Inflammatory macrophage treated with lipopolysaccharide for 4 hours (primary cell): ENCODE results near the gene RPTOR.

Experiments used
- DNase-seq: peaks from one replicate; pipeline ENCODE4 v3.0.0-alpha.2; 2020

The RPTOR gene

DNA sequence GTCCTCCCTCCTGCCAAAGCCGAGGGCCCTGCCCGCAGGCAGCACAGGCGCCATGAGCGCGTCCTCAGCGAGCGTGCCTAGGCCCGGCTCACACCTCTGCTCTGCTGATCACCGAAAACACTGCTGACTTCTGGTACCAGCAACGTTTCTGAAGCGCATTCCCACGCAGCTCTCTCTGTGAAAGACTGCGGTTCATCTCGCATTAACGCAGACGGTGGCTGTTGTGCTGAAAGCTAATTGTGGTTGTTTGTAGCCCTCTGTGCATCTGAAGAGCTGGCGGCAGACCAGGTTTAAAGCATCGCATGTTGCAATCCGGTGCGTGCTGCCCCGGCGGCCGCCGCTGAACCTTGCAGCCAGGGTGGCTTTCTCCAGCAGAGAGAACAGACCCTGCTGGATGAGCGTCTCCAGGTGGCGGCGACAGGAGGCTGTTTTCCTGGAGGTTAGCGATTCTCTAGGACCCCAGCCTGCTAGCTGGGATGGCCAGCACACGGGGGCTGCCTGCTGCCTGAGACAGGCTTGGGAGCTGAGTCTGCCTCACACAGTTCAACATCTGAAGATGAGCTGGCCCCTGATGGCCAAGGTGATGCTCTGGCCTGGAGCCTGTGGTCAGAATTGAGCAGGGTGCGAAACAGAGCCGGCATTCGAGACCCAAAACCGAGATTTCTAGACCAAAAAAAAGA, 397.2 kb downstream of the RPTOR start:
- no peak for DNase-seq

DNA sequence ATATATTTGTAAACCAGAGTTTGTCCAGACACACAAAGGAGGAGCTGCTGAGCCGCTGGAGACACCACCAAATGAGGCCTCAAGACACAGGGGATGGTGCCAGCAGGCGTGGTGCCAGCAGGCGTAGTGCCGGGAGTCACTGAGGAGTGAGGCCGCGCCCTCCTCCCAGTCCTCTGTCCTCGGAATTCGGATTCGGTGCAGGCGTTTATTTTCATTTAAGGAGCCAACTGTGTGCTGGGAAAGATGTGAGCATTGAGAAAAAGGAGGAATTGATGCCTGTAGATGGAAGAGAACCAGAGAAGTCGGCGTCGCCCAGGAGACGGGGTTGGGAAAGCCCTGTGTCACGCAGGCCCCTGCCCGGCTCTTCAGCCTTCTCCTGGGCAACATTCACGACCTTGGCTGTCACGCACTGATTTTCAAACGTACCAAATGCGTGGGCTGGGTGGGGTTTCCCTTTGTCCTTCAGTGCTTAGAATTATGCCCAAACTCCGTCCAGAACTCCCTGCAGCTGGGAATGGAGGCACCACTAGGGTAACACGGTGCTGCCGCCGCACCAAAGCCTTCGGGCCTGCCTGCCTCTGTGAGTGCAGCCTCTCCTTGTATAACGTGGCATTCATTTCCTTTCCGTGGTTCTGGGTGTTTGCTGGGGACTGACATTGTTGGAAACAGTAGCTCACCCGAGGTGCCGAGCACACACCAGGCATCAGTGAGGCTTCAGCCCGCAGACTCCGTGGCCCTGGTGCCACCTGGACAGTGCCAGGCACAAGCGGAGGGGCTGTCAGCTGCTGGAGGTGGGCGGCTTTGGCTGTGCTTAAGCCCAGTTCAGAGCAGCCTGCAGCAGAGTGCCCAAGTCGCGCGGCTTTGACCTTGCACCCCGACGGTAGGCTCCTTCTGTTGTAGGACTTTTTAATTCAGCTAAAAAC, 398.0 kb downstream of the RPTOR start:
- no peak for DNase-seq

DNA sequence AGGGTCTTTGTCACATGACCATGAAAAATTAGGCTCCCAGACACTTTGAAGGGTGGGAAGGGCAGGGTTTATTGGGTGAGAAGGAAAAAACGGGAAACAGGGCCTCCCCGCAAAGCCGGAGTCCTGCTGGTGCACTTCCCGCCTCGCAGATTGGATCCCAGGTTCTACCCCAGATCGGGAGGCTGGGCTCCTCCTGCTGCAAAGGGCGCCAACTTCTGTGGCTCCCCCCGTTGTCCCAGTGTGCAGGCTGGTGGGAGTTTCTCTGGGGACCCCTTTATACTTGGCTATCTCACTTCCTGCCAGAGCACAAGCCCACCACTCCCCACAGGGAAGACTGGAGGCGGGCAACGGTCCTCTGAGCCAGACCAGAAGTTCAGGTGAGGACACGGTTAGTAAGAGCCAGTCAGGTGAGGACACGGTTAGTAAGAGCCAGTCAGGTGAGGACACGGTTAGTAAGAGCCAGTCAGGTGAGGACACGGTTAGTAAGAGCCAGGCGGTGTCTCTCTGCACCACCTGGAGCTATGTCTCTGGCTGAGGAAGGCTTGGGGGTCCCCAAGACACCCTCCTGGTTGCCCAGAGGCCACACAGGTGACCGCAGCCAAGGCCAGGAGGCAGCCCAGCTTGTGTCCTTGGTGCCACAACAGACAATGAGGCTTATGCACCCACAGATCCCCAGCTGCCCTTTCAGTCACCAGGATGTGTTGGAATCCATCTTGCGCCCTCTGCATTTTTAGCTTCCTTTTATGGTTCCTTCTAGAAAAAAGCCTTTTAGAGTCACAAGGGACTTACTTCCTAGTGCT, 398.9 kb downstream of the RPTOR start:
- no peak for DNase-seq

DNA sequence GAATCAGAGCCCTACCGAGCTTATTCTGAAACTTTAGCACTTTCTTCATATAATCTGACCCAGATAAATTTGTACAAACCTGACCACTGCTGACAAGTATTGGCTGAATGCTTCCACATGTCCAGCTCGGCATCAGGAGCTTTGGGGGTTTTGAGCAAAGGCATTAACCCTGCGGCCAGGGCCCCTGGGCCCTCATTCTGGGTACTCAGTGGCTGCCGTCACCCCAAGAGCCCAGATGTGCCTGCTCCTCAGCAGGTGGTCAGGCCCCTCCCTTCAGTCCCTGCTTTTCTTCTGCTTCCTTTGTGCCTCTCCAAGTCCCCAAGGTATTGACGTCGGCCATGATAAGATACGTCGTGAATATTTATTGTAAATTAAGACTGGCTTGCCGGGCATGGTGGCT, 399.7 kb downstream of the RPTOR start:
- no peak for DNase-seq

DNA sequence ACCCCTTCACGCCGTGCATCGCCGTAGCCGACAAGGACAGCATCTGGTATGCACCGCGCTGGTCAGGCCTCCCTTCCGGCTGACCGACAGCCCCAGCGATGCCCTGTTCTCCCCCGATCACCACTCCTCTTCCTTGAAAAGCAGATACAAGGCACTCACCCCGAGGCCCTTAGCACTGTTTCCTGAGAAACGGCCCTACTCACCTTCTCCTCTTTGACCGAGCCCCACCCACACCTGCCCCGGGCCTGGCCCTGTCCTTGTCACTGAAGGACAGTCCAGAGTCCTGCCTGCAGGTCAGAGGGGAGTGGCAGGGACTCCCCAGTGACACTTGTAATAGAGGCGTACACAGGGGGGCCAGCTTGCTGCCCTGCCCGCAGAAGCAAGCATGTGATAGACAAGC, 401.1 kb downstream of the RPTOR start:
- DNase-seq = no peak

- no peak for DNase-seq
Observed at GRCh38 chr17:80946449-80946848, 401.8 kb downstream of the RPTOR start.

- DNase-seq = no peak
Observed at GRCh38 chr17:80947200-80947940, 402.7 kb downstream of the RPTOR start.

DNA sequence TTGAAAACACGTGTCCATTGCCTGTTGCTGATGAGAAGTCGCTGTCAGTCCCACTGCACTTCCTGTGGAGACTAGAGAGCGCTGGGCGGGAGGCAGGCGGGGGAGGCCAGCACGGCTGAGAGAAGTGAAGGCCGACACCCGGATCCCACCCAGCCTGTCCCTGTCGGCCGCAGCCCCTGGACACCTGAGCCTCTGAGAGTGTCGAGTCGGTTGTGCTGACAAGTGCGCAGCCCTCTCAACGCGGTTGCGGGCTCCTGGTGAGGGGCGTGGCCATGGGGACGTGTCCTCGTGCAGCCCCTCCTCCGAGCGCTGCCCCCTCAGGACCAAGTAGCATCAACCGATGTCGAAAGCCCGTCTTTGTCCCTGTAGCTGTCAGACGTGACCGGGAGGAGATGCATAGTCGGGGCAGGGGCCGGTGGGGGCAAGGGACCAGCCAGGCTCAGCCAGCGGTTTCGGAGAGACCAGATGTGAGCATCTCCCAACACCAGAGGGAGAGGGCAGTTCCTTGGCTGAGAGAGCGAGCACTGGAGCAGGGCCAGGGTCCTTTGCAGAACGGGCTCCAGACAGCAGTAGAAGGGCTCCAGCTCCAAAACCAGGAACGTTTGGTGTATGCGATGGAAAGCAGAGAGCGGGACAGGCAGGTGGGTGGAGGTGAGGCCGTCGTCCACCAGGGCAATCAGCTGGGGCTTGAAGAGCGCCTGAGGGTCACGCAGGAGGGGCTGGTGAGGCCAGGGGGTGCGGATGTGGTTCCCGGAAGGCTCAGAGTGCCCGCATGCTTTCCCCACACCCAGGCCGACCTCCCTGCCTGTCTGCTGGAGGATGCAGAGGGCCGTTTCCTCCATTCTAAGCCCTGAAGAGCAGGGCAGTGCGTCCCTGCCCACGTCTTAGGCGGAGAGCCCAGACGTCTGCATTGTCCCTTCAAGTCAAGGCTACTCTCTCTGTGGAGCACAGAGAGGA, 403.7 kb downstream of the RPTOR start:
- DNase-seq = no peak

DNA sequence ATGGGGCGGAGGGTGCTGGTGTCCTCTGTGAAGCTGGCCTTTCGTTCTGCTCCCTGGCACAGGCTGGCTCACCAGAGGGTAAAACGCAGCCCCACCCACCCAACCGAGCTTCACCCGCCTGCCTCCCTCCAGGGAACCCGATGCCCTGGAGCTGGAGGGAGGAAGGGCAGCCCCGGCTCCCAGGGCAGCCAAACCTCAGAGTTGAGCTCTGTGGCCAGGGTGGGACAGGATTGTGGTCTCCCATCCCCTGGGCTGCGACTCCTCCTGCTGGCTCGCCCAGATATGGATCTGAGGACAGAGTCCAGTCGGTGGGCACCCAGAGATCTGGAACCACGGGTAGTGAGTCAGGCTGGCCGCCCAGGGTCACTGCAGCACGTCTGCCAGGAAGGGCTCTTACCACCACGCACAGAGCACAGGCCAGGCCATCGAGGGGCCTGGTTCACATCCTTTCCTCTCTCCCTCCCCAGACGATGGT, 404.4 kb downstream of the RPTOR start:
- DNase-seq = no peak

DNA sequence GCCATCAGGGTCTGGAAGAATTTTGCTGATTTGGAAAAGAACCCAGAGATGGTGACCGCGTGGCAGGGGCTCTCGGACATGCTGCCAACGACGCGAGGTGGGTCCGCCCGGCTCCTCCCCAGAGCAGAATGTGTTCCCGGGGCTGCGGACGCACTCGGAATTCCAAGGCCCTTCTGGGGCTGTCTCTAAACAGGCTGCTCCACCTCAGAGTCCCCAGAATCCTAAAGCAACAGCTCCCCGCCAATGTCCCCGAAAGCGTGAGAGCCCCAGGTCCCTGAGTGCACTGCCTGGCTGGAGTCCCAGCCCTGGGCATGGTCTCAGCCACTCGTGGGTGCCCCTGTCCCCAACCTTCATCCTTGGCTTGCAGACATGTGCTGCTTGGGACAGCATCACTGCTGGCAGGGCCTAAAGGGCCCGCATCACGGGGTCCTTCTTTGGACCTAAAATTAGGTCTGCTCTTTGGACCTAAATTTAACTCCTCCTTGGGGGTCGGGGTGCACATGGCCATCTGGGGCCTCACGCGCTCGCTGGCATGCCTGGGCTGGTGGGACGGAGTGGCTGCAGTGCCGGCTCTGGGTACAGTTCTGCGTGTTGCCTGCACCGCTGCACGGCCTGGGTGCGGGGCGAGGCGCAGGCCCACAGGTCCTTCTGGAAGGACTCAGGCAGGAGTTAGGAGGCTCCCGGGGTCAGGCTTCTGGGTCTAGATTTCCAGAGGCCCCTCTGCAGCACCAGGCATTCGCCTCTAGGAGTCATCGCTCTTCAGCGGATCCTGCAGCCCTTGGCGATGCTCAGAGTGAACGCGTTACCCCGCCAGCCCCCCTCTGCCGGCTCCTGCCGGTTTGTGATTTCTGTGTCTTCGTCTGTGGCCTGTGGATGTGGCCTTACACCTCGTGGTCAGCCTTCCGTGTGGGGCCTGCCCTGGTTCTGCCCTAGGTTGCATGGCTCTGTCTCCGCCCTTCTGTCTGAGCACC, 405.1 kb downstream of the RPTOR start:
- no peak for DNase-seq

- no peak for DNase-seq
Observed at GRCh38 chr17:80950466-80951120, 406.0 kb downstream of the RPTOR start.

DNA sequence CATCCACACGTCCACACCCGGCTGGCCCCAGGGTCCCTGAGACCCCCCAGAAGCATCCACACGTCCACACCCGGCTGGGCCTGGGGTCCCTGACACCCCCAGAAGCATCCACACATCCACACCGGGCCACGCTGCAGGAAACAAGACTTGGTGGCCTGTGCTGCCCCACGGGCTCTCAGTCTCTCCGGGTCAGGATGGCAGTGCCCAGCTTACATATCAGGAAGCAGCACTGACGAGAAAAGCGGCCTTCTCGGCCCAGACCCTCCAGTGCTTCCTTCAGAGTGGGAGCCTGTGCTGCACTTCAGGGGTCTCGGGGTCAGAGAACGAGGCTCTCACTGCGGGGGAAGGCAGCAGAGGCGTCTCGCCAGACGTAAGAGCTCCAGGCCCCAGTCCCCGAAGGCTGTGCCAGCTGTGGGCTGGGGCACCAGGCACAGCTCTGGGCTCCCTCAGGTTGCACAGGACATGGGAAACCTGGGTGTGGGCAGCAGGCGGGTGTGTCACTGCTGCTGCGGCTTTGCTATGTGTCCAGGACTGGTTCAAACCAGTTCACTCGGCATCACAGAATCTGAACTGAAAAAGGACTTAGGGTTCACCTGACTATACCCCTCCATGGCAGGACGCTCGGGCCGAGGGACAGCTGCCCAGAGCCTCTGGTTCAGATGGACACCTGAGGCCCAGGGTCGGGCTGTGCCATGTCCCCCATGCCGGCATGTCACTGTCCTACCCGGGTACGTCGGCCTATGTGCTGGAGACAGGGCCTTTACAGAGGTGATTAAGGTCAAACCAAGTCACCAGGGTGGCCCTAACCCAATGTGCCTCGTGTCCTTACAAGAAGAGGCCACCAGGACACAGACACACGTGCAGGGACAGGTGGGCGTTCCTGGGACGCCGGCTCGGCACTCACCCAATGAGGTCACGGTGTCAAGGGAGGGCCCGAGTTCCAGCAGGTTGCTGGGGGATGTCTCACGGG, 406.8 kb downstream of the RPTOR start:
- DNase-seq = no peak

DNA sequence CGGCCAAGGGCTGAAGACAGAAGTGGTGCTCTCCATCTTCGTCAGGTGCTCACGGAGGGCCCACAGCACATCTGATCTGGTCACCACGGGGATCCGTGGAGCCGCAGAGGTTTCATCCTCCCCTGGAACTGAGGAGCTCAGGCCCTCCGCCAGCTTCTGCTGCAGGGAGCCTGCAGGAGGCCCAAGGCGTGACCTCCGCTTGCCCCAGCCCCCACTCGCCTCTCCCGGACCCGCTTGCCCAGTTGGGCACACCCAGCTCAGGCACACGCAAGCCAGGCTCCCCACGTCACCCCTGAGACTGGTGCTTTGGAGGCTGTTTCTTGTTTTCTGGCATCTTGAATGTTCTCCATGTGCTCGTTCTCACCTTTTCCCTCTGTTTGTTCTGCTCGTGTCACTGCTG, 407.7 kb downstream of the RPTOR start:
- DNase-seq = no peak

DNA sequence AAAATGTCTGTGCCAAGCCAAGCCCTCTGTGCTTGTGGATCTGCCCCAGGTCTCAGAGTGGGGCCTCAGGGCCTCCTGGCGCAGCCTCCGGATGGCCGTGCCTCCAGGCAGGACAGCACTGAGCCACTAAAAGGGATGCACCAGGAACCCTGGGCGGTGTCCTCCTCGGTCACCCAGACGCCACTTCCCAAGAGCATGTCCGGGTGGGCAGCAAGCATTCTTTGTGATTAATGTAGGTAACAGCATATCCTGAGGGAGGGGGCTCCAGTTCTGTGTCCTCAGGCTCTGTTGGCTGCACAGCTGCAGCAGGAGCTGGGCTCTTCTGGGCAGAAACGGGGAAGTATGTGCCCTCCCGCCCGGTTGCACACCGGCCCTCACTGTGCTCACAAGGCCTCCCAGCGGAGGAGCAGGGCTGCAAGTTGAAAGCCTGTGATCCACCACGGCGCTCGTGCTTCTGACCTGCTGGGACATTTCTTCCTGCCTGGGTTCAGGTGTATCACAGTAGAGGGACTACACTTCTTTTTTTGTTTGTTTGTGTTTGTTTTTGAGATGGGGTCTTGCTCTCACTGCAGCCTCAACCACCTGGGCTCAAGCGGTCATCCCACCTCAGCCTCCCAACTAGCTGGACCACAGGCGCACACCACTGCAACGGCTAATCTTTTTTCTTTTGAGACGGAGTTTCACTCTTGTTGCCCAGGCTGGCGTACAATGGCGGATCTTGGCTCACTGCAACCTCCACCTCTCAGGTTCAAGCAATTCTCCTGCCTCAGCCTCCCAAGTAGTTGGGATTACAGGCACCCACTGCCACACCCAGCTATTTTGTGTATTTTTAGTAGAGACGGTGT, 409.1 kb downstream of the RPTOR start:
- no peak for DNase-seq

DNA sequence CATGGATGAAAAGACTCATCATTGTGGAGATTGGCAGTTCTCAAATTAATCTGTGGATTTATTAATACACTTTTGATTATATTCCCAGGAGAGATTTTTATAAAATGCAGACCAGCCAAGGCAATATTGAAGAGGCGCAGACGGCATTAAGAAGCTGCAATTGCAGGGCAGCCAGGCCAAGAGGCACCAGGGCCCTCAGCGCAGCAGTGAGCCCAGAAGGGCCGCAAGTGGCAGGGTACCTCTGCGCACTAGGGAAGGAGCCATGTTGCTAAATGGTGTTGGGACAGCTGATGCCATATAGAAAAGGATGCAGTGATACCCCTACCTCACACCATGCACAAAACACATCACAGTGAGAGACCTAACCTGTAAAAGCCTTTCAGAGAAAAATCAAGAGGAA, 410.4 kb downstream of the RPTOR start:
- DNase-seq = no peak

- no peak for DNase-seq
Observed at GRCh38 chr17:80955671-80956280, 411.1 kb downstream of the RPTOR start.
